ENCODE data around the gene TMEM200A.

GRCh38 chr6:130393306-130393705, 27.5 kb downstream of the TMEM200A start:
- no peak for TF ChIP-seq CTCF (IDR thresholded peaks at IDR 0.05 in 4 of 5, conservative IDR thresholded peaks at IDR 0.05 in 1 of 5)
- TF ChIP-seq POLR2A (IDR thresholded peaks at IDR 0.05), result no peak
